ENCODE measurements around the gene PRDM16. TPM values are rescaled to one million over a fixed set of nuclear protein-coding genes. Genes with fewer than 3 reads are reported as not detected.

The PRDM16 gene
- total RNA-seq, 1 donor, result 6.5 TPM

- Histone ChIP-seq H3K27me3 (ENCODE audit: insufficient read depth, low read length) (no peaks in the 10 kb centered on the region), H2AFZ (ENCODE audit: low read length) (no peak overlapping the region), H4K20me1 (ENCODE audit: insufficient read depth, low read length) (peaks cover 3% of the 10 kb centered on the region), H3K4me2 (ENCODE audit: insufficient read depth, low read length) (no peak overlapping the region), H3K4me3 (ENCODE audit: insufficient read depth, low read length) (no peak overlapping the region), H3K4me1 (ENCODE audit: insufficient read depth, low read length) (no peaks in the 10 kb centered on the region), H3K79me2 (ENCODE audit: insufficient read depth, low read length) (no peaks in the 10 kb centered on the region), H3K36me3 (ENCODE audit: insufficient read depth, low read length) (no peaks in the 10 kb centered on the region), H3K27ac (ENCODE audit: low read depth, low read length) (no peak overlapping the region), H3K9me3 (ENCODE audit: low read depth, low read length) (no peaks in the 10 kb centered on the region)
- no peak for TF ChIP-seq CTCF (IDR thresholded peaks at IDR 0.05; ENCODE audit: extremely low read depth, low read depth, low read length)
- no peak for DNase-seq (ENCODE audit: insufficient read length, low spot score, missing footprints)
These were observed 85.1 kb downstream of the PRDM16 start for GRCh38 chr1:3153902-3154795.

GRCh38 chr1:3155056-3155925 lies 86.3 kb downstream of the PRDM16 start:
- no peaks in the 10 kb centered on the region for H3K9me3 ChIP-seq (ENCODE audit: low read depth, low read length)
- no peak for DNase-seq (ENCODE audit: insufficient read length, low spot score, missing footprints)
- no peak overlapping the region for H3K4me3 ChIP-seq (ENCODE audit: insufficient read depth, low read length)
- H2AFZ ChIP-seq (ENCODE audit: low read length), result no peak overlapping the region
- peaks cover 5% of the 10 kb centered on the region for H4K20me1 ChIP-seq (ENCODE audit: insufficient read depth, low read length)
- no peaks in the 10 kb centered on the region for H3K36me3 ChIP-seq (ENCODE audit: insufficient read depth, low read length)
- no peak overlapping the region for H3K27ac ChIP-seq (ENCODE audit: low read depth, low read length)
- no peaks in the 10 kb centered on the region for H3K27me3 ChIP-seq (ENCODE audit: insufficient read depth, low read length)
- no peaks in the 10 kb centered on the region for H3K79me2 ChIP-seq (ENCODE audit: insufficient read depth, low read length)
- no peak for TF ChIP-seq CTCF (IDR thresholded peaks at IDR 0.05; ENCODE audit: extremely low read depth, low read depth, low read length)
- no peak overlapping the region for H3K4me2 ChIP-seq (ENCODE audit: insufficient read depth, low read length)
- no peaks in the 10 kb centered on the region for H3K4me1 ChIP-seq (ENCODE audit: insufficient read depth, low read length)

- Histone ChIP-seq H3K4me3 (ENCODE audit: insufficient read depth, low read length) (no peak overlapping the region), H4K20me1 (ENCODE audit: insufficient read depth, low read length) (peaks cover 10% of the 10 kb centered on the region), H3K27me3 (ENCODE audit: insufficient read depth, low read length) (peaks cover 3% of the 10 kb centered on the region), H3K4me1 (ENCODE audit: insufficient read depth, low read length) (no peaks in the 10 kb centered on the region), H3K4me2 (ENCODE audit: insufficient read depth, low read length) (no peak overlapping the region), H3K9me3 (ENCODE audit: low read depth, low read length) (no peaks in the 10 kb centered on the region), H2AFZ (ENCODE audit: low read length) (no peak overlapping the region), H3K36me3 (ENCODE audit: insufficient read depth, low read length) (no peaks in the 10 kb centered on the region), H3K79me2 (ENCODE audit: insufficient read depth, low read length) (no peaks in the 10 kb centered on the region), H3K27ac (ENCODE audit: low read depth, low read length) (no peak overlapping the region)
- TF ChIP-seq CTCF (IDR thresholded peaks at IDR 0.05; ENCODE audit: extremely low read depth, low read depth, low read length), result no peak
- DNase-seq (ENCODE audit: insufficient read length, low spot score, missing footprints), result no peak
These were observed 86.9 kb downstream of the PRDM16 start for GRCh38 chr1:3155926-3156220.

- TF ChIP-seq CTCF (IDR thresholded peaks at IDR 0.05; ENCODE audit: extremely low read depth, low read depth, low read length), result no peak
- Histone ChIP-seq H3K27ac (ENCODE audit: low read depth, low read length) (no peak overlapping the region), H3K36me3 (ENCODE audit: insufficient read depth, low read length) (no peaks in the 10 kb centered on the region), H3K4me3 (ENCODE audit: insufficient read depth, low read length) (no peak overlapping the region), H3K4me1 (ENCODE audit: insufficient read depth, low read length) (no peaks in the 10 kb centered on the region), H3K79me2 (ENCODE audit: insufficient read depth, low read length) (no peaks in the 10 kb centered on the region), H3K4me2 (ENCODE audit: insufficient read depth, low read length) (no peak overlapping the region), H4K20me1 (ENCODE audit: insufficient read depth, low read length) (peaks cover 8% of the 10 kb centered on the region), H2AFZ (ENCODE audit: low read length) (no peak overlapping the region), H3K9me3 (ENCODE audit: low read depth, low read length) (no peaks in the 10 kb centered on the region), H3K27me3 (ENCODE audit: insufficient read depth, low read length) (peaks cover 3% of the 10 kb centered on the region)
- DNase-seq (ENCODE audit: insufficient read length, low spot score, missing footprints), result no peak
These were observed 87.9 kb downstream of the PRDM16 start for GRCh38 chr1:3156936-3157335.

Measured in osteoblast (primary cell).